ENCODE data around the gene MYOCOS.
"Not testable (repeated sequence)": the region's sequence is repeated elsewhere in the genome, so short reads cannot be mapped to it uniquely, and the experiment has no call there.

The MYOCOS gene

DNA sequence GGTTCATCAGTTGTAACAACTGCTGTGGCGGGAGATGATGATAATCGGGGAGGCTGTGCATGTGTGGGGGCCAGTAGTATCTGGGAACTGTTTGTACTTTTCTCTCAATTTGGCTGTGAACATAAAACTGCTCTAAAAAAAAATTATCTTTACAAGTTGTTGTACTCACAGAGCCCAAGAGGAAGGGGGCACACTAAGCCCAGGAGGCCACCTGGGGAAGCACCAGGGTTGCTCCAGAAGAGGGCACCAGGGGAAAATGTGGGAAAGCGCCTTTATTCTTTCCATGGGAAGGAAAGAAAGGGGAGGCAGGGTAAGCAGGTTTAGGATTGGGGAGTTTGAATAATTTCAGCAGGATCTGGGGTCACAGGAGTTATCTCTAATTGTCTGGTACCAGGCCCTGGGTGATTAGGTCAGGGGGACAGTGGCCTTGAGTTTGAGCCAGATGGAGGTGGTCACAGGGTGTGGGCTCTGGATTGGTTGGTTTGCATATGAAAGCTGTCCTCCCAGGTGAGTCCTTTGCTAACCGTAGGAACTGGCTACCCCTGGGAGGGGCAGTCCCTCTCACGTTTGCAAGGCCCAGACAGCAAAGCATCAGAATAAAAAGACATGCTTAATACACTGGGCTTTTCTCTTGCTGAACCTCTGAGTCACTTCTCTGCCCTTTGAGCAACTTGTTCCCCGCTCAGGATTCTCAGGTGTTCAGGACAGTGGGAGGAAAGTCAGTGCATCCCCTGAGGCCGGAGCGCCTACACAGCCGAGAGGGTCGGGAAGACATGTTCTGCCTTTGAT, 19.2 kb downstream of the MYOCOS start:
- peaks cover 3% of the 10 kb centered on the region for H3K27me3 Mint-ChIP-seq
- no peaks in the 10 kb centered on the region for H3K9me3 Mint-ChIP-seq (ENCODE audit: low read depth)
- no peaks in the 10 kb centered on the region for H3K36me3 Mint-ChIP-seq
- H3K27ac Mint-ChIP-seq: no peak overlapping the region
- no peak overlapping the region for H3K4me3 Mint-ChIP-seq
- peaks cover 4% of the 10 kb centered on the region for H3K4me1 Mint-ChIP-seq (ENCODE audit: low read depth)

DNA sequence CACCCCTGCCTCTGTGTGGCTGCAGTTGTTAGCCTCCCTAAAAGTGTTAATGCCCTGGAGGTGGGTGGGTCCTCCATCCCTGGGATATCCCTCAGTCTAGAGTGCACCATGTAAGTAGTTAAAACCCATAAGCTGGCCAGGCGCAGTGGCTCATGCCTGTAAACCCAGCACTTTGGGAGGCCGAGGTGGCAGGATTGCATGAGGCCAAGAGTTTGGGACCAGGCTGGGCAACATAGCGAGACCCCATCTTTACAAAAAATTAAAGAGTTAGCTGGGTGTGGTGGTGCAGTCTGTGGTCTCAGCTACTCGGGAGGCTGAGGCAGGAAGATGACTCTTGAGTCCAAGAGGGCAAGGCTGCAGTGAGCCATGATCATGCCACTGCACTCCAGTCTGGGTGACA, 20.2 kb downstream of the MYOCOS start:
- Mint-ChIP-seq H3K36me3 (no peaks in the 10 kb centered on the region), H3K9me3 (ENCODE audit: low read depth) (no peaks in the 10 kb centered on the region), H3K27me3 (peaks cover 3% of the 10 kb centered on the region), H3K4me3 (no peak overlapping the region), H3K27ac (no peak overlapping the region), H3K4me1 (ENCODE audit: low read depth) (peaks cover 4% of the 10 kb centered on the region)

DNA sequence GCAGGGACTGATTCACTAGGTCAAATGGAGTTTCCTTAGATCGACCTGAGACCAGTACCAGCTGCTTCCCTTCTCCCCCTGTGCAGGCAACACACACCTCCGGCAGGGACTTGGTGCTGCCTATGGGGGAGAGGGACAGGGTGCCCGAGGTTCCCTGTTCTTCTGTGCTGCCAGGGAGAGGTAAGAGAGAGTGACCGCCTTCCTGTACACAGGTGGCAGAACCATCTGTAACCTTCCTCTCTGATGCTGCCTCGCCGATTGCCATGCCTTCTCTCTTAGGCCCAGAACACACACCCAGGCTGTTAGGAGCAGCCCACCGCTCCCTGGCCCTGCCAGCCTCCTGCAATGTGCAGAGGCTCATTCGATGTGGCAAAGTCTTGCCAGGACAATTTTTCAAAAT, 21.1 kb downstream of the MYOCOS start:
- H3K27me3 Mint-ChIP-seq: peaks cover 1% of the 10 kb centered on the region
- H3K9me3 Mint-ChIP-seq (ENCODE audit: low read depth): no peaks in the 10 kb centered on the region

DNA sequence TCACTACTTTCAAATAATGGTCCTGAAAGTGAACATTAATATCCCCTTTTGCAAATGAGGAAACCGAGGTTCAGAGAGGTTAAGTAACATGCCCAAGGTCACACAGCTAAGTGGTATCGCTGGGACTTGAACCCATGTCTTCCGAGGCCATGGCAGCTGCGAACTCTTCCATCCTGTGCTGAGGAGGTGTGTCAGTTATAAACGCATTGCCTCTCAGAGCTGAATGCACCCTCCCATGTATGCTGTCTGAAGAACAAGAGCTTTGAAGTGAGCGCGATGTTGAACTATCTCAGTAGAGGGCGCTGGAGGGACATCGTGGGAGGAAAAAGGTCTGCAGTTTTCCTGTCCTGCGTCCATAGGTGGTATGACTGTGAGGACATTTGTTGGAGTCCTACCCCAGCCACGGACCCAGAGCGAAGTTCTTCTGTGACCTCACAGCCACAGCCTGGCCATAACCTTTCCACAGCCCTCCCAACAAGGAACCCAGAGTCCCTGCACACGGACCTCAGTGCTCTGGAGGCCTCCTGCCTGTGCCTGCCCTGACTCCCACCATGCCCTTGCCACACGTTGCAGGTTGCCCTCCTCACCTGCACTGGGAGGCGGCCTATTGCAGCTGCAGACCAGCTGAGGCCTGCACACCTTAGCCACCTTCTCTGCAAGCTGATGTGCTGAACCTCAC, 22.9 kb downstream of the MYOCOS start:
- Mint-ChIP-seq H3K4me1 (ENCODE audit: low read depth) (peaks cover 4% of the 10 kb centered on the region), H3K9me3 (ENCODE audit: low read depth) (no peaks in the 10 kb centered on the region), H3K36me3 (no peaks in the 10 kb centered on the region), H3K27me3 (peaks cover 1% of the 10 kb centered on the region), H3K4me3 (no peak overlapping the region), H3K27ac (no peak overlapping the region)

More for the DNA sequence above, 21.1 kb downstream of the MYOCOS start:
- H3K4me1 Mint-ChIP-seq (ENCODE audit: low read depth): peaks cover 4% of the 10 kb centered on the region
- H3K4me3 Mint-ChIP-seq: no peak overlapping the region
- H3K27ac Mint-ChIP-seq: no peak overlapping the region
- H3K36me3 Mint-ChIP-seq: no peaks in the 10 kb centered on the region

DNA sequence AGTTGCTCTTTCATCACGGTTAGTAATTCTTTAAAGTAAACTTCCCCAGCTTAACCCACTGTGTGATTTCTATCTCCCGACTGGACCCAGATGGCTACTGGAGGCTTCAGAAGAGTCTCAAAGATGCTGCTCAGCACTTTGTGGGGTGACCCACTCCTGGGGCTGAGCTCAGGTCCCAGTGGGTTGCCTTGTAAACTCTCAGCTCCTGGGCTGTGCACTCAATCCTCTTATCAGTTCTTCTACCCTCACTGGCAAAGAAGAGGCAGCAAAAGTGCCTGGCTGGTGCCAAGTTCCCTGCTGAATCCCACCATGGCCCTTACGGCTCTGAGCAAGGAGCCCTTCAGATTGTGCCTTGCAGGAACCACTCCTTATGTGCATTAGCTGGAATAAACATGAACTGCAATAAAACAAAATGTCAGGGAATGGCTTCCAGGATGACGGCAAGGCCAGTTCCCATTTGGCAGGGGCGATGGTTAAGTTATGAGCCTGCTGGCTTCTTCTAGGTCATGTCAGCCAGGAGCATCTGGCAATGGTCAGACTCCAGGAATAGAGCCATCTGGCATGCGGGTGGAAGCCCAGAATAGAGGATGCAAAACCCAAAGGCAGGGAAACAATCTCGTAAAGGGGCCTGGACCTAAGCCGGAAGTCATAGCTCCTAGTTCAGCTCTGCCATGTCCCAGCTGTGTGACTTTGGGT, 23.7 kb downstream of the MYOCOS start:
- Mint-ChIP-seq H3K27ac (no peak overlapping the region), H3K9me3 (ENCODE audit: low read depth) (no peaks in the 10 kb centered on the region), H3K27me3 (peaks cover 1% of the 10 kb centered on the region), H3K4me1 (ENCODE audit: low read depth) (peaks cover 4% of the 10 kb centered on the region), H3K36me3 (no peaks in the 10 kb centered on the region), H3K4me3 (no peak overlapping the region)

DNA sequence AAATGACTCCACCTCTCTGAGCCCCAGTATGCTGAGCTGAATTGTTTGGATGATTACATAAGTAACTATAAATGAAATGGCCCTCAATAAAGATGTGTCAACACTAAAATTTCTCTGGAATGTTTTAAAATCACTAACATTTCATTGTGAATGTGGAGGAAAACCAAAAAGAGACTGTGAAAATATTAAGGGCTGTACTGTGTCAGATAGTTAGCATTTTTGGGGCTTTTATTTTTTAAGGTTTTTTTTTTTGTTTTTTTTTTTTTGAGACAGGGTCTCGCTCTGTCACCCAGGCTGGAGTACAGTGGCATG, 24.2 kb downstream of the MYOCOS start:
- Mint-ChIP-seq H3K9me3 (ENCODE audit: low read depth) (no peaks in the 10 kb centered on the region), H3K36me3 (no peaks in the 10 kb centered on the region), H3K4me3 (no peak overlapping the region), H3K27me3 (no peaks in the 10 kb centered on the region), H3K27ac (no peak overlapping the region), H3K4me1 (ENCODE audit: low read depth) (peaks cover 4% of the 10 kb centered on the region)

DNA sequence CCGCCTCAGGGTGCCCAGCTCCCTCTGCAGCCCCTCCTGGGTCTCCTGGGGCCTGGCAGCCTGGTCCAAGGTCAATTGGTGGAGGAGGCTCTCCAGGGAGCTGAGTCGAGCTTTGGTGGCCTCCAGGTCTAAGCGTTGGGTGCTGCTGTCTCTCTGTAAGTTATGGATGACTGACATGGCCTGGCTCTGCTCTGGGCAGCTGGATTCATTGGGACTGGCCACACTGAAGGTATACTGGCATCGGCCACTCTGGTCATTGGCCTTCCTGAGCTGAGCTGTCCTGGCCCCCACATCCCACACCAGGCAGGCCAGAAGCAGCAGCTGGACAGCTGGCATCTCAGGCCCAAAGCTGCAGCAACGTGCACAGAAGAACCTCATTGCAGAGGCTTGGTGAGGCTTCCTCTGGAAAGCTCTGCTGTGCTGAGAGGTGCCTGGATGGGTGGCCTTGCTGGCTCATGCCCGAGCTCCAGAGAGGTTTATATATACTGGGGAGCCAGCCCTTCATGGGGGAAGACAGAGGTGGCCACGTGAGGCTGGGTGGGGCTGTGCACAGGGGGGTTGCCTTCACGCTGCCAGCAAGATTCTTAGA, 30.3 kb downstream of the MYOCOS start, which contains the start of gene MYOC:
TSS of gene MYOC (minus strand) at position 455 of the 589 bp plus-strand sequence. CDS start at position 378, 77 bp downstream.
- no peak within 1 kb of the TSS for H3K4me3 Mint-ChIP-seq
- peaks cover 7% of the 10 kb centered on the region for H3K27me3 Mint-ChIP-seq
- no peak within 1 kb of the TSS for H3K27ac Mint-ChIP-seq
- H3K9me3 Mint-ChIP-seq (ENCODE audit: low read depth): no peaks in the 10 kb centered on the region
- H3K36me3 Mint-ChIP-seq: no peaks in the 10 kb centered on the region
- peaks cover 9% of the 10 kb centered on the region for H3K4me1 Mint-ChIP-seq (ENCODE audit: low read depth)

DNA sequence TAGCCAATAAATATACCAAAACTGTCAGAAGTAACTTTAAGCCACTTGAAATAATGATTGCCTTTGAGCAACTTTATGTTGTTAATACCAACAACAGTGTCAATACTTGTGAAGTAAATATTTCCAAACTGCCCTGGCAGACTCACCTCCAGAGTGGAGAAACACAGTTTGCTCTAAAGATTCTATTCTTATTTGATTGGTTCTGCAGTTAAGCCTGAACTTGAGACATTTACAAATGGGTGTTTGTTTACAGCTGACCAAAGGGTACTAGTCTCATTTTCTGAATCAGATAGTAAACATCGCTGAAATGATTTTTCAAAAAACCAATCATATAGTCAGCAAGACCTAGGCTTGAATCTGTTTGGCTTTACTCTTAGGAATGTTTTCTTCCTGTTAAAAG, 31.8 kb downstream of the MYOCOS start:
- Mint-ChIP-seq H3K27ac (no peak overlapping the region), H3K4me3 (no peak overlapping the region), H3K36me3 (no peaks in the 10 kb centered on the region), H3K4me1 (ENCODE audit: low read depth) (peaks cover 9% of the 10 kb centered on the region), H3K9me3 (ENCODE audit: low read depth) (no peaks in the 10 kb centered on the region), H3K27me3 (peaks cover 12% of the 10 kb centered on the region)

DNA sequence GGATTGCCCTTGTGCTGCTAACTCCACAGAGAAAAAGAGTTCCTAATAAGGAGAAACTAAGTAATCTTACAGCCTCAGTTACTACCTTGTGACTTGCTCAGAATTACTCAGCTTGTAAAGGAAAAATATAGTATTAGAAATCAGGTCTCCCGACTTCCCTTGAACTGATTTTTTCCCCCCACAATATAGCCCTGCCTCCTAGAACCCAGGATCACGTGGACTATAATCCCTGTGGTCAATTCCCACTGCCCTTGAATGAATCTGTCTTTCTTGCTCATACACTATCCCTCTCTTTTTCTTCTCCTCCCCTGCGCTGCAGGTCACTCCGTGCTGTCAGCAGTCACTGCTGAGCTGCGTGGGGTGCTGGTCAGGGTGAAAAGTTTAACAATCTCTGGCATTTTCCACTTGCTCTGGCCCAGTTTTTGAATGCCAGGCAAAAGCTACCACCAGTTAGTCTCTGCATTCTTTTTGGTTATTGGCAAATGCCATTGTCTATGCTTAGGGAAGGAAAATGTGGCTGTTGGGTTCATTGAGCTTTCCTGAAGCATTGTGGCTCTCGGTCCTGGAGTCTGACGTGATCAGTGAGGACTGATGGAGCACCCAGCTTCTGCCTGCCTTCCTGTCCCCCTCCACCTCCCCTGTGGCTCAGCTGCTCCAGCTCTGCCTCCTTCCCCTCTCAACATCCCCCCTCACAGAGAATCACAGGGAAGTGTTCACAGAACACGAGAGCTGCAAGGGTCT, 32.3 kb downstream of the MYOCOS start:
- Mint-ChIP-seq H3K36me3 (no peaks in the 10 kb centered on the region), H3K27me3 (peaks cover 12% of the 10 kb centered on the region), H3K4me1 (ENCODE audit: low read depth) (peaks cover 9% of the 10 kb centered on the region), H3K4me3 (no peak overlapping the region), H3K9me3 (ENCODE audit: low read depth) (no peaks in the 10 kb centered on the region), H3K27ac (no peak overlapping the region)

DNA sequence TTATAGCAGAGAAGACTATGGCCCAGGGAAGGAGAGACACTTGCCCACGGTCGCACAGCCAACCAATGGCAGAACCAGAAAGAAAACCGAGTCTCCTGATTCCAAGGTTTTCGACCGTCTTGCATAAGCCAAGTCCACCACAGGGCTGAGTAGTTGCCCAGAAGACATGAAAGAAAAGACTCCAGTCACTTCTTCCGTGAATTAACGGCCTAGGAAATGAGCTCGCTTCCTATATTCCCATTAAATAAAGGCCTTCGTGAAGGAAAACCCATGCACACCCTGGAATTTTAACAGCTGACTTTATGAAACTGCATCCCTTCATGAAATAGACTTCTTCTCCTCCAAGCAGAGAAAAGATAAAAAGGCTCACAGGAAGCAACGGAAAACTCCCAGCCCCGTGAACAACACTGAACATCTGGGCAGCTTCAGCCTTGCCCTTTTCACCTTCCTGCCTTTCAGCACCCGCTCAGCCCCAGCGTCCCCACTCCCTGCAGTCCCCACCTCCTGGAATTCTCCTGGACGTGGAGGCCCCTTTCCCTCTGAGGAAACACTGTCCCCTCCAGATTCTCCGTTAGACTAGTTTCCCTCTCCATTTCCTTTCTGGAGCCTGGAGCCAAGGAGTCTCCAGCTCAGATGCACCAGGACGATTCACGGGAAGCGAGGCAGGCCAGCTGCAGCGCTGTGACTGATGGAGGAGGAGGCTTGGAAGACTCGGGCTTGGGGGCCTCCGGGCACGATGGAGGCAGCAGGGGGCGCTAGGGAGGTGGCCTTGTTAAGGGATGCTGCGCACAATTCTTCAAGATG, 33.1 kb downstream of the MYOCOS start:
- H3K27me3 Mint-ChIP-seq: peaks cover 12% of the 10 kb centered on the region
- no peaks in the 10 kb centered on the region for H3K36me3 Mint-ChIP-seq
- H3K4me3 Mint-ChIP-seq: no peak overlapping the region
- no peak overlapping the region for H3K27ac Mint-ChIP-seq
- H3K9me3 Mint-ChIP-seq (ENCODE audit: low read depth): no peaks in the 10 kb centered on the region
- H3K4me1 Mint-ChIP-seq (ENCODE audit: low read depth): peaks cover 9% of the 10 kb centered on the region

DNA sequence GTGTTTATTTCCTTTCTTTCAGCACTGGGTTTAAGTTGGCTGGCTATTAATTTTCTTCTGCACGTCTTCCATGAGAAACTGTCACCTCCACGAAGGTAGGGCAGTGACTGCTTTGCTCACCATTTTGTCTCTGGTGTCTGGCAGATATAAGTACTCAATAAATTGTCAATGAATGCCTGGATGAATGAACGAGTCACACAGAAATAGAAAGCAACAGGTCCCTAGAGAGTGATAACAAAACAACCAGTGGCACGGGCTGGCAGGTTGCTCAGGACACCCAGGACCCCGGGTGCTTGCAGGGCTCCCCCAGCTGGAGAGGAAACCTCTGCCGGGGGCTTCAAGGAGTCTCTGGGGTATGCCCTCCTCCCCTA, 33.7 kb downstream of the MYOCOS start:
- Mint-ChIP-seq H3K9me3 (ENCODE audit: low read depth) (no peaks in the 10 kb centered on the region), H3K27ac (no peak overlapping the region), H3K4me3 (no peak overlapping the region), H3K36me3 (no peaks in the 10 kb centered on the region), H3K27me3 (peaks cover 12% of the 10 kb centered on the region), H3K4me1 (ENCODE audit: low read depth) (peaks cover 9% of the 10 kb centered on the region)

DNA sequence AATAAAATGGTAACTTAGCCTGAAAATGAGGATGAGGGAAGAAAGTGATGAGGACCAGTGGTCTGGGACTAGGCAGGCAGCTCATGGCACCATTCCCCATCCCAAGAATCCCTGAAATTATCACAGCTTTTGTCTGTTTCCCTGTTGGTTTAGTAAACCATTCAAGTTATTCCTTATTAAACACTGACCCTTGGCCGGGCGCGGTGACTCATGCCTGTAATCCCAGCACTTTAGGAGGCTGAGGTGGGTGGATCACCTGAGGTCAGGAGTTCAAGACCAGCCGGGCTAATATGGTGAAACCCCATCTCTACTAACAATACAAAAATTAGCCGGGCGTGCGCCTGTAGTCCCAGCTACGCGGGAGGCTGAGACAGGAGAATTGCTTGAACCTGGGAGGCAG, 34.2 kb downstream of the MYOCOS start:
- H3K36me3 Mint-ChIP-seq; H3K4me1 Mint-ChIP-seq (ENCODE audit: low read depth); H3K9me3 Mint-ChIP-seq (ENCODE audit: low read depth); H3K27ac Mint-ChIP-seq; H3K4me3 Mint-ChIP-seq: not testable (repeated sequence)
- peaks cover 12% of the 10 kb centered on the region for H3K27me3 Mint-ChIP-seq

DNA sequence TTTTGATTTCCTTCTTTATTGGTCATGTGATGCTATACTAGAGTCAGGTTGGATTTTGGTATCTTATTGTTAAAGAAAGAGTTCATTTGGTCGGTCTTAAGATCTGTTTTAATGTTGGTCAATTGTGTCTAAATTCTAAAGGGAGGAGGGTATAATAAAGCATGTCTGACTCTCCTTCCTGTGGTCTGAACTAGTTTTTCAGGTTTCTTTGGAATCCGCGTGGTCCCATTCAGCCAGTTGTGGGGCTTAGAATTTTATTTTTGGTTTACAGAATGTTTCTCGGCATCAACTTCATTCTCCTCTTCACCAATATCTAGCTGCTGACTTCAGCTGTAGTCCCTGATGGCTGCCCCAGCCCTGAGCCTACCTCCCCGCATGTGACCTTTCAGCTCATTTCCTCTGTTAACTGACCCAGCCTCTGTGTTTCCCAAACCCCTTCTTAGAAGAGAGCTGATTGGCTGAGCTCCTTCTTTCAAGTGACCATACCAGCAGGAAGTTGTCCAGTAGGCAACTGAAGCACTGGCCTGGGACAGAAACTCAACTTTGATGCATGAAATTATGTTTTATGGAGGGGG, 39.1 kb downstream of the MYOCOS start:
- Mint-ChIP-seq H3K36me3 (no peaks in the 10 kb centered on the region), H3K27me3 (peaks cover 5% of the 10 kb centered on the region), H3K27ac (no peak overlapping the region), H3K4me3 (no peak overlapping the region), H3K4me1 (ENCODE audit: low read depth) (no peaks in the 10 kb centered on the region), H3K9me3 (ENCODE audit: low read depth) (no peaks in the 10 kb centered on the region)

All from activated naive CD8-positive, alpha-beta T cell (primary cell).